Panc1 (cell line): ENCODE measurements around the gene TMEM131. TPM values are rescaled to one million over a fixed set of nuclear protein-coding genes. Genes with fewer than 3 reads are reported as not detected.

Experiments
- ATAC-seq: fragments of 200-7000 bp; cut with Tn5 transposase; 2 replicates; pipeline ENCODE4 v1.9.1; 2020; ENCODE audit warnings: mild to moderate bottlenecking, moderate library complexity
- BruUV-seq: library from RNA; stranded (reverse); fragments of 400-500 nt; replicated peaks from 2 replicates; lab custom pipeline; 2021; lab: Mats Ljungman, UMichigan
- CTCF ChIA-PET: fragments of 300-600 bp; sonication (Branson Sonifier 250); formaldehyde crosslinking; loops from one replicate; lab custom pipeline; 2022; ENCODE audit warnings: antibody characterized with exemption; lab: Charles Lee
- POLR2A ChIA-PET: fragments of 300-600 bp; sonication (Branson Sonifier 250); formaldehyde crosslinking; loops from one replicate; lab custom pipeline; 2022; ENCODE audit warnings: antibody characterized with exemption; lab: Charles Lee
- DNase-seq: peaks from one replicate; pipeline ENCODE4 v3.0.0-alpha.2; 2010; ENCODE audit warnings: low read depth, low spot score
- H3K27ac ChIP-seq: 2 replicates; pipeline ENCODE4 v1.5.1; 2011; ENCODE audit warnings: mild to moderate bottlenecking, low read length, inconsistent platforms
- H3K27me3 ChIP-seq: fragments of 200-500 bp; sonication (Bioruptor generic); 2 replicates; pipeline ENCODE4 v1.6.0; 2014; ENCODE audit warnings: low read length, inconsistent platforms; ENCODE audit not compliant: control insufficient read depth, insufficient read depth
- H3K36me3 ChIP-seq: fragments of 200-500 bp; sonication (Bioruptor generic); 2 replicates; pipeline ENCODE4 v1.5.1; 2014; ENCODE audit warnings: inconsistent platforms, mild to moderate bottlenecking, low read length, moderate library complexity; ENCODE audit not compliant: control insufficient read depth, insufficient read depth
- H3K4me1 ChIP-seq: 2 replicates; pipeline ENCODE4 v1.5.1; 2011; ENCODE audit warnings: inconsistent platforms, mild to moderate bottlenecking, low read length, moderate library complexity; ENCODE audit not compliant: control insufficient read depth, insufficient read depth
- H3K4me3 ChIP-seq, 2 experiments: 2 replicates each; pipeline ENCODE4 v1.5.1; 2011 to 2012; ENCODE audit warnings: low read depth in 2 of 2, low read length in 2 of 2, mild to moderate bottlenecking in 2 of 2, inconsistent platforms in 1 of 2, moderate library complexity in 1 of 2
- H3K9me3 ChIP-seq: fragments of 200-500 bp; sonication (Bioruptor generic); 2 replicates; pipeline ENCODE4 v1.5.1; 2014; ENCODE audit warnings: low read depth, mild to moderate bottlenecking, inconsistent platforms, low read length, moderate library complexity; ENCODE audit not compliant: control insufficient read depth, insufficient read depth
- CTCF ChIP-seq: fragments of 450-650 bp; IDR thresholded peaks from 2 replicates; pipeline ENCODE4 v1.5.1; 2017; ENCODE audit warnings: mild to moderate bottlenecking
- POLR2AphosphoS5 ChIP-seq: IDR thresholded peaks from 2 replicates; pipeline ENCODE4 v1.6.1; 2012; ENCODE audit warnings: mild to moderate bottlenecking, low read depth, low read length, moderate library complexity
- REST ChIP-seq, 2 experiments: IDR thresholded peaks; 2 replicates each; pipeline ENCODE4 v1.6.1; 2011 to 2012; ENCODE audit warnings: low read depth in 2 of 2, control low read depth in 1 of 2, low read length in 1 of 2, mild to moderate bottlenecking in 1 of 2, moderate library complexity in 1 of 2; ENCODE audit not compliant: insufficient read depth in 1 of 2
- SIN3A ChIP-seq: IDR thresholded peaks from 2 replicates; pipeline ENCODE4 v1.6.1; 2012; ENCODE audit warnings: low read depth, mild to moderate bottlenecking, low read length, moderate library complexity, borderline replicate concordance; ENCODE audit not compliant: insufficient read depth
- TCF7L2 ChIP-seq: IDR thresholded peaks from 2 replicates; pipeline ENCODE4 v1.6.1; 2011; ENCODE audit warnings: mild to moderate bottlenecking, low read depth, low read length, inconsistent platforms
- in situ Hi-C: cut with HindIII; loops from 2 replicates; pipeline ENCODE4 v1.10.0; 2016; ENCODE audit warnings: low sequenced_read_pairs, low pct_unique_long_range_greater_than_20kb
- intact Hi-C: fragments of 100-400 bp; cut with micrococcal nuclease; formaldehyde crosslinking; loops from one replicate; pipeline ENCODE4 v1.10.0; 2022; ENCODE audit not compliant: unreplicated experiment
- total RNA-seq: library from RNA; stranded (reverse); gene quantifications from one replicate; pipeline ENCODE4 v1.2.1, GENCODE V29; 2021; ENCODE audit not compliant: unreplicated experiment

Gene TMEM131
- total RNA-seq, 1 experiment from 2014 or later = 43.4 TPM

GRCh38 chr2:97924194-97924593 lies 71.6 kb downstream of the TMEM131 start:
- in situ Hi-C loops = no loop called here
- ChIA-PET CTCF (no interaction called here), POLR2A (no interaction called here)
- DNase-seq (no peak), ATAC-seq (no peak)
- no peaks in the 10 kb centered on the region for H3K4me1 ChIP-seq
- BruUV-seq = no TSS peak
- H3K36me3 ChIP-seq = no peaks in the 10 kb centered on the region; the same call in 1 of the 2 replicates
- no peak overlapping the region for H3K4me3 ChIP-seq
- intact Hi-C loops = no loop called here
- TF ChIP-seq POLR2AphosphoS5 (no peak), TCF7L2 (no peak), REST (IDR thresholded peaks at IDR 0.05; ENCODE audit: insufficient read depth in 1 of 2, low read depth in 2 of 2, low read length in 1 of 2) (no peak), SIN3A (no peak), CTCF (no peak)
- H3K27ac ChIP-seq = no peak overlapping the region
- peaks cover 15% of the 10 kb centered on the region; the same call in 1 of the 2 replicates for H3K9me3 ChIP-seq
- no peaks in the 10 kb centered on the region for H3K27me3 ChIP-seq

GRCh38 chr2:97919858-97920257 lies 75.9 kb downstream of the TMEM131 start:
- no peaks in the 10 kb centered on the region for H3K36me3 ChIP-seq
- no peaks in the 10 kb centered on the region for H3K27me3 ChIP-seq
- no peak overlapping the region for H3K27ac ChIP-seq
- ChIA-PET POLR2A (interaction anchor here (0.7 kb wide), 1 partner anchor 1320 kb away, joined by 4 read pairs; no protein-coding TSS in a partner anchor), CTCF (no interaction called here)
- peaks cover 15% of the 10 kb centered on the region; the same call in 1 of the 2 replicates for H3K9me3 ChIP-seq
- in situ Hi-C loops = no loop called here
- TF ChIP-seq CTCF = no peak
- TF ChIP-seq REST (IDR thresholded peaks at IDR 0.05; ENCODE audit: insufficient read depth in 1 of 2, low read depth in 2 of 2, low read length in 1 of 2) = no peak
- TF ChIP-seq POLR2AphosphoS5 = no peak
- no peak for TF ChIP-seq TCF7L2
- TF ChIP-seq SIN3A = no peak
- H3K4me1 ChIP-seq = no peaks in the 10 kb centered on the region
- ATAC-seq (no peak), DNase-seq (no peak)
- intact Hi-C loops = no loop called here
- no TSS peak for BruUV-seq
- H3K4me3 ChIP-seq = no peak overlapping the region
